B cell (primary cell): ENCODE measurements around the gene CD164.

Experiments
- CTCF ChIP-seq: fragments of 200-600 bp; IDR thresholded peaks from one replicate; pipeline ENCODE4 v1.8.0; 2022; ENCODE audit warnings: antibody characterized with exemption, mild to moderate bottlenecking
- EZH2 ChIP-seq: IDR thresholded peaks from 2 replicates; pipeline ENCODE4 v1.6.1; 2012; ENCODE audit warnings: borderline replicate concordance, low read depth, mild to moderate bottlenecking, moderate library complexity, low read length; ENCODE audit not compliant: insufficient read depth, poor library complexity, severe bottlenecking

GRCh38 chr6:109373762-109374161 lies 8.5 kb downstream of the CD164 start:
- TF ChIP-seq CTCF (no peak), EZH2 (no peak)
